IMR-90 (cell line): ENCODE data around the gene PNPLA2. TPM values are rescaled to one million over a fixed set of nuclear protein-coding genes. Genes with fewer than 3 reads are reported as not detected.

ENCODE experiments used
- ATAC-seq: fragments of 200-7000 bp; cut with Tn5 transposase; 2 replicates; pipeline ENCODE4 v1.9.1; 2020; ENCODE audit warnings: low read depth, mild to moderate bottlenecking, moderate library complexity
- BruUV-seq: library from RNA; stranded (reverse); fragments of 400-500 nt; replicated peaks from 2 replicates; lab custom pipeline; 2021; lab: Mats Ljungman, UMichigan
- CTCF ChIA-PET: fragments of 300-600 bp; formaldehyde crosslinking; extraction: SDS; loops from one replicate; lab custom pipeline; 2021; ENCODE audit warnings: antibody characterized with exemption; lab: Yijun Ruan, JAX
- POLR2A ChIA-PET: fragments of 300-600 bp; sonication (Branson Sonifier 250); formaldehyde crosslinking; loops from one replicate; lab custom pipeline; 2022; ENCODE audit warnings: antibody characterized with exemption; ENCODE audit not compliant: unreplicated experiment; lab: Charles Lee
- DNase-seq: peaks from one replicate; pipeline ENCODE4 v3.0.0; 2013
- H2AFZ ChIP-seq: replicated peaks from 2 replicates; pipeline ENCODE3; 2013; ENCODE audit warnings: low read length, mild to moderate bottlenecking; ENCODE audit not compliant: poor library complexity
- H2AK5ac ChIP-seq: 2 replicates; pipeline ENCODE4 v1.6.1; 2013; ENCODE audit warnings: low read depth, low read length, inconsistent platforms
- H2AK9ac ChIP-seq: replicated peaks from 2 replicates; pipeline ENCODE3; 2013; ENCODE audit warnings: mild to moderate bottlenecking, low read depth, low read length, moderate library complexity; ENCODE audit not compliant: poor library complexity
- H2BK120ac ChIP-seq: 2 replicates; pipeline ENCODE4 v1.6.1; 2013; ENCODE audit warnings: low read depth, low read length, inconsistent platforms
- H2BK15ac ChIP-seq: 3 replicates; pipeline ENCODE4 v1.6.1; 2013; ENCODE audit warnings: low read depth, low read length, inconsistent platforms
- H2BK20ac ChIP-seq: 2 replicates; pipeline ENCODE4 v1.6.1; 2013; ENCODE audit warnings: low read depth, mild to moderate bottlenecking, inconsistent platforms, low read length, moderate library complexity
- H2BK5ac ChIP-seq: 2 replicates; pipeline ENCODE4 v1.6.1; 2013; ENCODE audit warnings: mild to moderate bottlenecking, low read depth, low read length, inconsistent platforms; ENCODE audit not compliant: poor library complexity, severe bottlenecking
- H3K14ac ChIP-seq: replicated peaks from 2 replicates; pipeline ENCODE4 v1.6.1; 2013; ENCODE audit warnings: low read depth, low read length, inconsistent platforms
- H3K18ac ChIP-seq: 2 replicates; pipeline ENCODE4 v1.6.1; 2013; ENCODE audit warnings: low read depth, low read length, control low read depth
- H3K23ac ChIP-seq: 2 replicates; pipeline ENCODE4 v1.6.1; 2013; ENCODE audit warnings: low read depth, low read length, inconsistent platforms
- H3K27ac ChIP-seq: 2 replicates; pipeline ENCODE4 v1.5.1; 2013; ENCODE audit warnings: mild to moderate bottlenecking, control low read depth, low read length; ENCODE audit not compliant: insufficient read depth
- H3K27me3 ChIP-seq: 2 replicates; pipeline ENCODE4 v1.6.1; 2013; ENCODE audit warnings: low read length; ENCODE audit not compliant: control insufficient read depth, insufficient read depth
- H3K36me3 ChIP-seq: 2 replicates; pipeline ENCODE4 v1.6.1; 2013; ENCODE audit warnings: low read length, mixed read lengths; ENCODE audit not compliant: control insufficient read depth, insufficient read depth
- H3K4ac ChIP-seq: 2 replicates; pipeline ENCODE4 v1.6.1; 2013; ENCODE audit warnings: low read depth, low read length, inconsistent platforms
- H3K4me1 ChIP-seq: 2 replicates; pipeline ENCODE4 v1.6.1; 2013; ENCODE audit warnings: low read length, mixed read lengths; ENCODE audit not compliant: control insufficient read depth, insufficient read depth
- H3K4me2 ChIP-seq: 2 replicates; pipeline ENCODE4 v1.6.1; 2013; ENCODE audit warnings: low read depth, mild to moderate bottlenecking, control low read depth, low read length, moderate library complexity
- H3K4me3 ChIP-seq: 2 replicates; pipeline ENCODE4 v1.5.1; 2013; ENCODE audit warnings: low read depth, mild to moderate bottlenecking, control low read depth, low read length, moderate library complexity; ENCODE audit not compliant: insufficient read depth
- H3K56ac ChIP-seq: 2 replicates; pipeline ENCODE4 v1.6.1; 2013; ENCODE audit warnings: low read length, inconsistent platforms; ENCODE audit not compliant: insufficient read depth; ENCODE audit errors: extremely low read depth
- H3K79me1 ChIP-seq, 2 experiments: 2 replicates each; pipeline ENCODE4 v1.6.1; 2013; ENCODE audit warnings: low read length in 2 of 2, inconsistent platforms in 1 of 2, low read depth in 1 of 2
- H3K9ac ChIP-seq: 2 replicates; pipeline ENCODE4 v1.6.1; 2013; ENCODE audit warnings: low read depth, low read length, control low read depth
- H3K9me1 ChIP-seq: 2 replicates; pipeline ENCODE4 v1.6.1; 2013; ENCODE audit warnings: low read length, inconsistent platforms; ENCODE audit not compliant: insufficient read depth
- H3K9me3 ChIP-seq: 2 replicates; pipeline ENCODE4 v1.6.1; 2013; ENCODE audit warnings: low read length; ENCODE audit not compliant: control insufficient read depth, insufficient read depth
- H4K20me1 ChIP-seq: 2 replicates; pipeline ENCODE4 v1.6.1; 2013; ENCODE audit warnings: low read length, inconsistent platforms; ENCODE audit not compliant: insufficient read depth
- H4K5ac ChIP-seq: 2 replicates; pipeline ENCODE4 v1.6.1; 2013; ENCODE audit warnings: mild to moderate bottlenecking, low read depth, low read length, control low read depth
- H4K8ac ChIP-seq, 2 experiments: 2 replicates each; pipeline ENCODE4 v1.6.1; 2013; ENCODE audit warnings: low read depth in 2 of 2, low read length in 2 of 2, control low read depth in 1 of 2, inconsistent platforms in 1 of 2
- H4K91ac ChIP-seq: 2 replicates; pipeline ENCODE4 v1.6.1; 2013; ENCODE audit warnings: low read depth, low read length, inconsistent platforms; ENCODE audit not compliant: insufficient read depth
- BHLHE40 ChIP-seq: fragments of 150-350 bp; IDR thresholded peaks from 2 replicates; pipeline ENCODE4 v1.6.1; 2016; ENCODE audit warnings: mild to moderate bottlenecking, low read depth, low read length
- CEBPB ChIP-seq: IDR thresholded peaks from 2 replicates; pipeline ENCODE4 v1.6.1; 2012; ENCODE audit warnings: low read depth, low read length, improper control_type of control experiment
- CHD1 ChIP-seq: IDR thresholded peaks from 2 replicates; pipeline ENCODE4 v1.6.1; 2012; ENCODE audit warnings: low read depth, low read length, improper control_type of control experiment
- FOS ChIP-seq: fragments of 150-350 bp; IDR thresholded peaks from 2 replicates; pipeline ENCODE4 v1.6.1; 2016; ENCODE audit warnings: low read depth, low read length
- MAFK ChIP-seq: IDR thresholded peaks from 2 replicates; pipeline ENCODE4 v1.6.1; 2012; ENCODE audit warnings: low read depth, low read length, improper control_type of control experiment
- MXI1 ChIP-seq: IDR thresholded peaks from 2 replicates; pipeline ENCODE4 v1.6.1; 2012; ENCODE audit warnings: low read depth, mild to moderate bottlenecking, low read length, moderate library complexity, borderline replicate concordance
- NFE2L2 ChIP-seq: fragments of 150-350 bp; IDR thresholded peaks from 2 replicates; pipeline ENCODE4 v1.6.1; 2016; ENCODE audit warnings: low read depth, mild to moderate bottlenecking, low read length
- POLR2A ChIP-seq: IDR thresholded peaks from 2 replicates; pipeline ENCODE4 v1.6.1; 2012; ENCODE audit warnings: mild to moderate bottlenecking, low read depth, low read length
- RCOR1 ChIP-seq: IDR thresholded peaks from 2 replicates; pipeline ENCODE4 v1.6.1; 2012; ENCODE audit warnings: mild to moderate bottlenecking, low read length, improper control_type of control experiment; ENCODE audit not compliant: insufficient replicate concordance
- RFX5 ChIP-seq: IDR thresholded peaks from 2 replicates; pipeline ENCODE4 v1.8.0; 2012; ENCODE audit warnings: low read depth, mild to moderate bottlenecking, low read length, moderate library complexity
- SMC3 ChIP-seq: fragments of 150-350 bp; IDR thresholded peaks from 2 replicates; pipeline ENCODE4 v1.6.1; 2016; ENCODE audit warnings: low read depth, mild to moderate bottlenecking, antibody characterized with exemption, low read length, moderate library complexity
- WGBS, 2 experiments: methylation state at CpG; one replicate each; pipeline versions ENCODE4 v1.1.5 to v1.1.7; 2013; ENCODE audit warnings: missing lambda C conversion rate in 2 of 2; ENCODE audit not compliant: insufficient read length in 1 of 2; ENCODE audit errors: extremely low coverage in 2 of 2; 5-methylcytosine and 5-hydroxymethylcytosine counted together
- dilution Hi-C: fragments of 300-500 bp; cut with HindIII; formaldehyde crosslinking; loops from one replicate; pipeline ENCODE4 v1.14.3; 2018; ENCODE audit warnings: low sequenced_read_pairs; ENCODE audit not compliant: unreplicated experiment
- in situ Hi-C: fragments of 300-500 bp; cut with MboI; formaldehyde crosslinking; loops from 3 replicates; pipeline ENCODE4 v1.14.3; 2019; ENCODE audit warnings: low sequenced_read_pairs, inconsistent platforms, mixed read lengths
- intact Hi-C: fragments of 100-400 bp; cut with micrococcal nuclease; formaldehyde crosslinking; loops from 2 replicates; pipeline ENCODE4 v1.10.0; 2022
- polyA plus RNA-seq, 3 experiments: library from polyadenylated mRNA; depleted of rRNA; stranded (reverse); fragments of >200 nt; gene quantifications; 2 replicates each; pipeline ENCODE4 v1.2.3, GENCODE V29; 2012; ENCODE audit warnings: low replicate concordance in 1 of 3
- total RNA-seq: library from RNA; depleted of rRNA; stranded (reverse); fragments of >200 nt; gene quantifications from 2 replicates; pipeline ENCODE4 v1.2.3, GENCODE V29; 2012
- TF ChIP-seq, protein P1 (sequence below): fragments of 150-350 bp; IDR thresholded peaks from 2 replicates; pipeline ENCODE4 v1.6.1; 2017; ENCODE audit warnings: mild to moderate bottlenecking, antibody characterized with exemption, low read length, low read depth
- TF ChIP-seq, protein P2 (sequence below): fragments of 150-350 bp; IDR thresholded peaks from 2 replicates; pipeline ENCODE4 v1.6.1; 2016; ENCODE audit warnings: low read depth, mild to moderate bottlenecking, low read length, moderate library complexity, borderline replicate concordance
- TF ChIP-seq, protein P3 (sequence below): conservative IDR thresholded peaks from 2 replicates; pipeline ENCODE4 v1.5.1; 2012; ENCODE audit warnings: mild to moderate bottlenecking, low read depth, low read length, improper control_type of control experiment

PNPLA2 gene
- total and polyA plus RNA-seq, 2 of the 4 experiments (the other 2 are of a cell fraction): 7.0 to 94.3 TPM

DNA sequence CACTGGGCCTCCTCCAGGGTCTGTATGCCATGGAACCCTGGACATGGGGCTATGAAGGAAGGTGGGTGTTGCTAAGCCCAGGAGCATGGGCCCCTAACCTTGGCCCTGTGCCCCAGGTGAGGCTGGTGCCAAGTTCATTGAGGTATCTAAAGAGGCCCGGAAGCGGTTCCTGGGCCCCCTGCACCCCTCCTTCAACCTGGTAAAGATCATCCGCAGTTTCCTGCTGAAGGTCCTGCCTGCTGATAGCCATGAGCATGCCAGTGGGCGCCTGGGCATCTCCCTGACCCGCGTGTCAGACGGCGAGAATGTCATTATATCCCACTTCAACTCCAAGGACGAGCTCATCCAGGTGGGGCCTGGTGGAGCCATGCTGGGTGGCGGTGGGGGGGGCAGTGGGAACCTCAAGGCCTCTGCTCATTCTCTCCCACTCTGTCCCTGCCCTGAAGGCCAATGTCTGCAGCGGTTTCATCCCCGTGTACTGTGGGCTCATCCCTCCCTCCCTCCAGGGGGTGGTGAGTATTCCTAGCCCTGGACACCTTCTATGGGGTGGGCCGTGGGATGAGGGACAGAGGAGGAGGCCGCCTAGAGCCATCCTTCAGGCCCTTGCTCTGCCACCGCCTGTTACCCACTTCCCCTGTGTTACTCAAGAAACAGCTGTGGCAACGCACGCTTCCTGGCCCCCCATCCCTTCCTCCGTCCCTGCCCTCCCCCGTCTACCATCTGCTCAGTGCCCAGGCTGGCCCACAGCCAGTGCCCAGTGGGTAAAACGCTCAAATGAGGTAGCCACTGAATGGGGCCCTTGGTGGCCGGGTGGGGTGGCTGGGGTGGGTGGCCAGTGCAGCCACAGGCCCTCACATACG, 3.0 kb downstream of the PNPLA2 start:
- Histone ChIP-seq H3K4ac (no peak overlapping the region), H3K9ac (no peak overlapping the region), H3K27me3 (peaks cover under 1% of the 10 kb centered on the region; the same call in 1 of the 2 replicates), H3K9me3 (no peaks in the 10 kb centered on the region), H3K27ac (no peak overlapping the region), H4K5ac (no peak overlapping the region), H4K20me1 (peaks cover 37% of the 10 kb centered on the region), H3K79me1 (peaks cover 19 to 29% of the 10 kb centered on the region in 2 experiments), H2AFZ (peak overlapping the region; percentile 58), H2AK5ac (peak overlapping the region; percentile 63), H2BK15ac (no peak overlapping the region), H3K4me2 (peak overlapping the region; percentile 31), H3K23ac (no peak overlapping the region), H4K8ac (0 out of 4 replicates have a peak overlapping the region, but pooled peaks of 1 of the 2 experiments have one; percentile 12), H2AK9ac (peak overlapping the region; percentile 88), H2BK20ac (no peak overlapping the region), H3K14ac (no peak overlapping the region), H3K9me1 (peaks cover 13% of the 10 kb centered on the region), H4K91ac (no peak overlapping the region), H3K18ac (no peak overlapping the region), H2BK120ac (no peak overlapping the region), H2BK5ac (peak overlapping the region; percentile 13), H3K56ac (no peak overlapping the region), H3K4me3 (no peak overlapping the region), H3K4me1 (peaks cover 21% of the 10 kb centered on the region), H3K36me3 (peaks cover 30% of the 10 kb centered on the region)
- ATAC-seq: no peak
- in situ Hi-C loops (no loop called here), intact Hi-C loops (no loop called here), dilution Hi-C loops (no loop called here)
- DNase-seq: no peak
- ChIA-PET CTCF (interaction anchor here (0.6 kb wide), 1 partner anchor 37 kb away, joined by 3 read pairs; no protein-coding TSS in a partner anchor), POLR2A (no interaction called here)
- WGBS, 2 experiments: 100% methylated on average over 2 of the region's 22 CpGs; no CpG with 5 or more reads in 1 of the 2 experiments
- no TSS peak for BruUV-seq
- TF ChIP-seq POLR2A (no peak; the same call in 1 of the 2 replicates), RCOR1 (no peak), RFX5 (no peak), CEBPB (no peak), MXI1 (no peak), CHD1 (no peak), NFE2L2 (no peak), FOS (no peak), BHLHE40 (no peak), MAFK (no peak), SMC3 (no peak)
- TF ChIP-seq, protein P1, sequence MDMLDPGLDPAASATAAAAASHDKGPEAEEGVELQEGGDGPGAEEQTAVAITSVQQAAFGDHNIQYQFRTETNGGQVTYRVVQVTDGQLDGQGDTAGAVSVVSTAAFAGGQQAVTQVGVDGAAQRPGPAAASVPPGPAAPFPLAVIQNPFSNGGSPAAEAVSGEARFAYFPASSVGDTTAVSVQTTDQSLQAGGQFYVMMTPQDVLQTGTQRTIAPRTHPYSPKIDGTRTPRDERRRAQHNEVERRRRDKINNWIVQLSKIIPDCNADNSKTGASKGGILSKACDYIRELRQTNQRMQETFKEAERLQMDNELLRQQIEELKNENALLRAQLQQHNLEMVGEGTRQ: no peak
- TF ChIP-seq, protein P2, sequence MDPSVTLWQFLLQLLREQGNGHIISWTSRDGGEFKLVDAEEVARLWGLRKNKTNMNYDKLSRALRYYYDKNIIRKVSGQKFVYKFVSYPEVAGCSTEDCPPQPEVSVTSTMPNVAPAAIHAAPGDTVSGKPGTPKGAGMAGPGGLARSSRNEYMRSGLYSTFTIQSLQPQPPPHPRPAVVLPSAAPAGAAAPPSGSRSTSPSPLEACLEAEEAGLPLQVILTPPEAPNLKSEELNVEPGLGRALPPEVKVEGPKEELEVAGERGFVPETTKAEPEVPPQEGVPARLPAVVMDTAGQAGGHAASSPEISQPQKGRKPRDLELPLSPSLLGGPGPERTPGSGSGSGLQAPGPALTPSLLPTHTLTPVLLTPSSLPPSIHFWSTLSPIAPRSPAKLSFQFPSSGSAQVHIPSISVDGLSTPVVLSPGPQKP: no peak
- TF ChIP-seq, protein P3, sequence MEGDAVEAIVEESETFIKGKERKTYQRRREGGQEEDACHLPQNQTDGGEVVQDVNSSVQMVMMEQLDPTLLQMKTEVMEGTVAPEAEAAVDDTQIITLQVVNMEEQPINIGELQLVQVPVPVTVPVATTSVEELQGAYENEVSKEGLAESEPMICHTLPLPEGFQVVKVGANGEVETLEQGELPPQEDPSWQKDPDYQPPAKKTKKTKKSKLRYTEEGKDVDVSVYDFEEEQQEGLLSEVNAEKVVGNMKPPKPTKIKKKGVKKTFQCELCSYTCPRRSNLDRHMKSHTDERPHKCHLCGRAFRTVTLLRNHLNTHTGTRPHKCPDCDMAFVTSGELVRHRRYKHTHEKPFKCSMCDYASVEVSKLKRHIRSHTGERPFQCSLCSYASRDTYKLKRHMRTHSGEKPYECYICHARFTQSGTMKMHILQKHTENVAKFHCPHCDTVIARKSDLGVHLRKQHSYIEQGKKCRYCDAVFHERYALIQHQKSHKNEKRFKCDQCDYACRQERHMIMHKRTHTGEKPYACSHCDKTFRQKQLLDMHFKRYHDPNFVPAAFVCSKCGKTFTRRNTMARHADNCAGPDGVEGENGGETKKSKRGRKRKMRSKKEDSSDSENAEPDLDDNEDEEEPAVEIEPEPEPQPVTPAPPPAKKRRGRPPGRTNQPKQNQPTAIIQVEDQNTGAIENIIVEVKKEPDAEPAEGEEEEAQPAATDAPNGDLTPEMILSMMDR: no peak
